Vagina (tissue), 2 donors: Measurements from ENCODE around the gene WNT7A.

Experiments
- POLR2A ChIP-seq, 2 donors: fragments of 450-650 bp; IDR thresholded peaks; one replicate each; pipeline ENCODE4 v1.6.1; 2017; ENCODE audit warnings: antibody characterized with exemption in 2 of 2, mild to moderate bottlenecking in 2 of 2, moderate library complexity in 2 of 2
- POLR2AphosphoS5 ChIP-seq, 2 donors: sonication (generic); formaldehyde crosslinking; IDR thresholded peaks; one replicate each; pipeline ENCODE4 v1.9.0; 2017; ENCODE audit warnings: antibody characterized with exemption in 2 of 2, mild to moderate bottlenecking in 2 of 2, low read depth in 1 of 2; ENCODE audit not compliant: insufficient read depth in 1 of 2
- TF ChIP-seq, protein P1 (sequence below), 3 experiments: fragments of 450-650 bp in 2 of 3; fragments of 200-600 bp in 1 of 3; sonication (generic) in 1 of 3; IDR thresholded peaks; one replicate each; pipeline ENCODE4 v1.5.1; 2017 to 2019; ENCODE audit warnings: antibody characterized with exemption in 3 of 3, mild to moderate bottlenecking in 2 of 3, moderate library complexity in 2 of 3

DNA sequence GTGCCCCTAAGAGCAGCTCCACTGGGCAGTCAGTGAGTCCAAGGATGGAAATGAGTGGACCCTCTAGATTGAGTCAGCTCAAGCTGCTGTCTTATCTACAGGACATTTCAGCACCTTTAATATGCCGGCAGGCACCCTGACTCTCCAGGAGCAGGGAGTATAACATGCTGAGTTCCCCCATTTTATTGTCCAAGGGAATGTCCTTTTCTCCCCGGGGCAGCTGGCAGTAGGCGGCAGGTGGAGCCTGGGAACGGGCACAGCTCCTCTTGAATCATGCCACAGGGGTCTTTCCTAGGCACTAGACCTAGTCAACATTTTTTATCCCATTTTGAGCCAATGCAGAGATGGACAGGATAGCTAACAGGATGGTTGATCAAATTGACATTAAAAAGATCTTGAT is 14.8 kb downstream of the WNT7A start:
- TF ChIP-seq, protein P1, sequence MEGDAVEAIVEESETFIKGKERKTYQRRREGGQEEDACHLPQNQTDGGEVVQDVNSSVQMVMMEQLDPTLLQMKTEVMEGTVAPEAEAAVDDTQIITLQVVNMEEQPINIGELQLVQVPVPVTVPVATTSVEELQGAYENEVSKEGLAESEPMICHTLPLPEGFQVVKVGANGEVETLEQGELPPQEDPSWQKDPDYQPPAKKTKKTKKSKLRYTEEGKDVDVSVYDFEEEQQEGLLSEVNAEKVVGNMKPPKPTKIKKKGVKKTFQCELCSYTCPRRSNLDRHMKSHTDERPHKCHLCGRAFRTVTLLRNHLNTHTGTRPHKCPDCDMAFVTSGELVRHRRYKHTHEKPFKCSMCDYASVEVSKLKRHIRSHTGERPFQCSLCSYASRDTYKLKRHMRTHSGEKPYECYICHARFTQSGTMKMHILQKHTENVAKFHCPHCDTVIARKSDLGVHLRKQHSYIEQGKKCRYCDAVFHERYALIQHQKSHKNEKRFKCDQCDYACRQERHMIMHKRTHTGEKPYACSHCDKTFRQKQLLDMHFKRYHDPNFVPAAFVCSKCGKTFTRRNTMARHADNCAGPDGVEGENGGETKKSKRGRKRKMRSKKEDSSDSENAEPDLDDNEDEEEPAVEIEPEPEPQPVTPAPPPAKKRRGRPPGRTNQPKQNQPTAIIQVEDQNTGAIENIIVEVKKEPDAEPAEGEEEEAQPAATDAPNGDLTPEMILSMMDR (IDR thresholded peaks at IDR 0.05): no peak
- TF ChIP-seq POLR2A (IDR thresholded peaks at IDR 0.05) (no peak), POLR2AphosphoS5 (IDR thresholded peaks at IDR 0.05; ENCODE audit: insufficient read depth in 1 of 2, low read depth in 1 of 2) (no peak)
